ENCODE measurements around the gene TRIM65.
"Not testable (repeated sequence)": the region's sequence is repeated elsewhere in the genome, so short reads cannot be mapped to it uniquely, and the experiment has no call there.

Gene TRIM65

GRCh38 chr17:75897160-75898019, 639 bp upstream of the TRIM65 start:
- no peak for DNase-seq (ENCODE audit: low spot score)
- FAIRE-seq, result peak; percentile 42

GRCh38 chr17:75895370-75896155, 1.2 kb downstream of the TRIM65 start:
- FAIRE-seq, result peak; percentile 89
- peak; percentile 74 for DNase-seq (ENCODE audit: low spot score)

GRCh38 chr17:75894049-75894733, 2.6 kb downstream of the TRIM65 start:
- FAIRE-seq, result peak; percentile 80
- DNase-seq (ENCODE audit: low spot score), result no peak

GRCh38 chr17:75893305-75894048, 3.3 kb downstream of the TRIM65 start:
- no peak for DNase-seq (ENCODE audit: low spot score)
- FAIRE-seq, result no peak

- FAIRE-seq (no peak), DNase-seq (ENCODE audit: low spot score) (no peak)
Observed at GRCh38 chr17:75892556-75893224, 4.1 kb downstream of the TRIM65 start.

- DNase-seq (ENCODE audit: low spot score) (no peak), FAIRE-seq (peak; percentile 95)
Observed at GRCh38 chr17:75891605-75892555, 4.9 kb downstream of the TRIM65 start.

GRCh38 chr17:75891022-75891604, 5.6 kb downstream of the TRIM65 start:
- DNase-seq (ENCODE audit: low spot score) (no peak), FAIRE-seq (no peak)

- DNase-seq (ENCODE audit: low spot score) (no peak), FAIRE-seq (no peak)
Observed at GRCh38 chr17:75889454-75889853, 7.3 kb downstream of the TRIM65 start.

GRCh38 chr17:75888484-75888883, 8.3 kb downstream of the TRIM65 start:
- FAIRE-seq (no peak), DNase-seq (ENCODE audit: low spot score) (no peak)

GRCh38 chr17:75885860-75886259, 10.9 kb downstream of the TRIM65 start:
- FAIRE-seq, result peak; percentile 35
- DNase-seq (ENCODE audit: low spot score), result not testable (repeated sequence)

GRCh38 chr17:75885431-75885830, 11.3 kb downstream of the TRIM65 start:
- FAIRE-seq, result no peak
- no peak for DNase-seq (ENCODE audit: low spot score)

- DNase-seq (ENCODE audit: low spot score) (no peak), FAIRE-seq (no peak)
Observed at GRCh38 chr17:75881678-75882454, 14.9 kb downstream of the TRIM65 start.

- DNase-seq (ENCODE audit: low spot score), result no peak
- no peak for FAIRE-seq
Observed at GRCh38 chr17:75880266-75880665, 16.5 kb downstream of the TRIM65 start.

- DNase-seq (ENCODE audit: low spot score) (peak; percentile 88), FAIRE-seq (peak; percentile 20)
Observed at GRCh38 chr17:75878174-75878998, 18.4 kb downstream of the TRIM65 start, which contains the start of gene TRIM47. TSS of gene TRIM47 (minus strand) at chr17:75878581. CDS start at chr17:75878548, 33 bp downstream.

GRCh38 chr17:75877752-75878173, 19.0 kb downstream of the TRIM65 start:
- DNase-seq (ENCODE audit: low spot score), result peak; percentile 87

GRCh38 chr17:75876938-75877751, 19.6 kb downstream of the TRIM65 start:
- FAIRE-seq, result no peak
- DNase-seq (ENCODE audit: low spot score), result peak; percentile 79

More at GRCh38 chr17:75877752-75878173, 19.0 kb downstream of the TRIM65 start:
- peak; percentile 87 for FAIRE-seq

Data from urothelium cell line (cell line).